HCT116 (cell line): Measurements from ENCODE around the gene ZNF532. TPM values are rescaled to one million over a fixed set of nuclear protein-coding genes. Genes with fewer than 3 reads are reported as not detected.

Source experiments
- ATAC-seq: fragments of 200-7000 bp; cut with Tn5 transposase; 2 replicates; pipeline ENCODE4 v1.9.1; 2020; ENCODE audit warnings: mild to moderate bottlenecking, moderate library complexity
- BruUV-seq: library from RNA; stranded (reverse); fragments of 400-500 nt; replicated peaks from 2 replicates; lab custom pipeline; 2021; lab: Mats Ljungman, UMichigan
- CTCF ChIA-PET: fragments of 300-600 bp; sonication (Branson Sonifier 250); formaldehyde crosslinking; loops from one replicate; lab custom pipeline; 2021; ENCODE audit warnings: antibody characterized with exemption; lab: Charles Lee
- POLR2A ChIA-PET: fragments of 300-600, 350-600 bp; sonication (Branson Sonifier 250); formaldehyde crosslinking; loops from one replicate; lab custom pipeline; 2021; ENCODE audit warnings: antibody characterized with exemption; lab: Charles Lee
- RAD21 ChIA-PET, 2 experiments: fragments of 300-600 bp; sonication (Branson Sonifier 250); formaldehyde crosslinking; loops; one replicate each; lab custom pipeline; 2023; ENCODE audit warnings: low total read pairs in 2 of 2; ENCODE audit not compliant: uncharacterized antibody in 2 of 2, unreplicated experiment in 2 of 2, low non-redundant PET in 1 of 2; lab: Charles Lee
- DNase-seq: peaks from one replicate; pipeline ENCODE4 v3.0.0-alpha.2; 2010; ENCODE audit warnings: low read depth, low spot score
- H2AFZ ChIP-seq: fragments of 200-600 bp; shearing (Covaris generic), sonication (generic); 2 replicates; pipeline ENCODE4 v1.6.1; 2017; ENCODE audit warnings: low read depth, mixed run types, mixed read lengths, antibody characterized with exemption, low read length; ENCODE audit not compliant: poor library complexity, severe bottlenecking
- H3K27ac ChIP-seq: 2 replicates; pipeline ENCODE4 v1.5.1; 2012; ENCODE audit warnings: low read depth, low read length
- H3K27me3 ChIP-seq: fragments of 200-600 bp; sonication (generic); 2 replicates; pipeline ENCODE4 v1.6.1; 2016; ENCODE audit warnings: mixed run types, low read length, mixed read lengths; ENCODE audit not compliant: insufficient read depth
- H3K36me3 ChIP-seq, 2 experiments: fragments of 200-500 bp in 1 of 2; fragments of 200-600 bp in 1 of 2; sonication (Bioruptor generic) in 1 of 2; sonication (generic) in 1 of 2; 2 replicates each; pipeline versions ENCODE4 v1.5.1 to v1.6.1; 2014 to 2016; ENCODE audit warnings: low read length in 2 of 2, inconsistent platforms in 1 of 2, mixed read lengths in 1 of 2, mixed run types in 1 of 2; ENCODE audit not compliant: insufficient read depth in 2 of 2, control insufficient read depth in 1 of 2
- H3K4me1 ChIP-seq, 2 experiments: fragments of 200-600 bp in 1 of 2; sonication (generic) in 1 of 2; 2 replicates each; pipeline versions ENCODE4 v1.5.1 to v1.6.1; 2012 to 2017; ENCODE audit warnings: low read length in 2 of 2, inconsistent platforms in 1 of 2, mild to moderate bottlenecking in 1 of 2, mixed read lengths in 1 of 2, mixed run types in 1 of 2, moderate library complexity in 1 of 2; ENCODE audit not compliant: insufficient read depth in 2 of 2, control insufficient read depth in 1 of 2
- H3K4me2 ChIP-seq: fragments of 200-600 bp; sonication (generic); 2 replicates; pipeline ENCODE4 v1.6.1; 2017; ENCODE audit warnings: mixed run types, low read length, mixed read lengths
- H3K4me3 ChIP-seq, 2 experiments: fragments of 200-600 bp in 1 of 2; sonication (generic) in 1 of 2; replicated peaks in 1 of 2; 2 replicates each; pipeline ENCODE4 v1.5.1; 2011 to 2016; ENCODE audit warnings: low read length in 2 of 2, control low read depth in 1 of 2, low read depth in 1 of 2, mild to moderate bottlenecking in 1 of 2, mixed read lengths in 1 of 2, mixed run types in 1 of 2
- H3K79me2 ChIP-seq: fragments of 200-600 bp; sonication (generic); 2 replicates; pipeline ENCODE4 v1.6.1; 2017; ENCODE audit warnings: mild to moderate bottlenecking, mixed run types, low read length, moderate library complexity, mixed read lengths; ENCODE audit not compliant: insufficient read depth
- H3K9ac ChIP-seq: fragments of 200-600 bp; sonication (generic); 2 replicates; pipeline ENCODE4 v1.6.1; 2016; ENCODE audit warnings: low read length, mixed read lengths
- H3K9me2 ChIP-seq: fragments of 200-600 bp; sonication (generic), shearing (Covaris generic); 2 replicates; pipeline ENCODE4 v1.6.1; 2017; ENCODE audit warnings: mixed run types, mild to moderate bottlenecking, moderate library complexity; ENCODE audit not compliant: insufficient read depth
- H3K9me3 ChIP-seq, 2 experiments: fragments of 200-500 bp in 1 of 2; fragments of 200-600 bp in 1 of 2; sonication (Bioruptor generic) in 1 of 2; sonication (generic) in 1 of 2; 2 replicates each; pipeline ENCODE4 v1.6.1; 2014 to 2017; ENCODE audit warnings: low read length in 2 of 2, mixed read lengths in 2 of 2, inconsistent platforms in 1 of 2, low read depth in 1 of 2, mild to moderate bottlenecking in 1 of 2, mixed run types in 1 of 2, moderate library complexity in 1 of 2; ENCODE audit not compliant: control insufficient read depth in 1 of 2, insufficient read depth in 1 of 2
- H4K20me1 ChIP-seq: fragments of 200-600 bp; sonication (generic), shearing (Covaris generic); 2 replicates; pipeline ENCODE4 v1.6.1; 2017; ENCODE audit warnings: mixed run types, mild to moderate bottlenecking, moderate library complexity; ENCODE audit not compliant: insufficient read depth
- CEBPB ChIP-seq: IDR thresholded peaks from 2 replicates; pipeline ENCODE4 v1.6.1; 2012; ENCODE audit warnings: low read depth
- ELF1 ChIP-seq: IDR thresholded peaks from 2 replicates; pipeline ENCODE4 v1.6.1; 2012; ENCODE audit warnings: low read depth, borderline replicate concordance
- EZH2 ChIP-seq: fragments of 200-600 bp; sonication (generic); IDR thresholded peaks from 2 replicates; pipeline ENCODE4 v1.6.1; 2017; ENCODE audit warnings: antibody characterized with exemption, mixed run types
- MAX ChIP-seq: IDR thresholded peaks from 2 replicates; pipeline ENCODE4 v1.6.1; 2012
- RAD21 ChIP-seq: IDR thresholded peaks from 2 replicates; pipeline ENCODE4 v1.6.1; 2012; ENCODE audit warnings: low read depth, mild to moderate bottlenecking
- intact Hi-C: fragments of 100-400 bp; cut with micrococcal nuclease; formaldehyde crosslinking; loops from 2 replicates; pipeline ENCODE4 v1.10.0; 2022
- total RNA-seq: library from RNA; stranded (reverse); gene quantifications from one replicate; pipeline ENCODE4 v1.2.1, GENCODE V29; 2021; ENCODE audit not compliant: unreplicated experiment
- TF ChIP-seq, protein P1 (sequence below): IDR thresholded peaks from 2 replicates; pipeline ENCODE4 v1.6.1; 2011; ENCODE audit warnings: mild to moderate bottlenecking, low read length, moderate library complexity; ENCODE audit not compliant: insufficient replicate concordance; ENCODE audit errors: extremely low read depth

ZNF532 gene
- total RNA-seq, 1 experiment from 2014 or later, result 11.6 TPM

DNA sequence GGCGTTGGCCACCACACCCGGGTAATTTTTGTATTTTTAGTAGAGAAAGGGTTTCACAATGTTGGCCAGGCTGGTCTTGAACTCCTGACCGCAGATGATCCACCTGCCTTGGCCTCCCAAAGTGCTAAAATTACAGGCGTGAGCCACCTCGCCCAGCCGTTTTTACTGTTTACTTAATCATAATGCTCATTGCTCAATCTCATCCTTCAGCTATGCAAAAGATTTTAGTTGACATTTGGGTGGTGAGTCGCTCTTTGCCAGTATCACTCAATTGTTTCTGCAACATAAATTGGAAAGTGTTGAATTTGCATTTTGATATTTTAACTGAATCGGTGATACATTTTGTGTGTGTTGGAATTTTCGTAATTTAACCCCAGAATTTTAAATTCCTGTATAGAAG, 7.8 kb upstream of the ZNF532 start:
- no TSS peak for BruUV-seq
- ATAC-seq (no peak), DNase-seq (no peak)
- POLR2A ChIA-PET, result no interaction called here
- Histone ChIP-seq H3K4me2 (0 out of 2 replicates have a peak overlapping the region, but pooled peaks have one; percentile 21), H3K79me2 (no peaks in the 10 kb centered on the region), H2AFZ (peak overlapping the region; percentile 54), H3K4me1 (peaks cover 0 to 8% of the 10 kb centered on the region in 2 experiments; a peak in 2 of 4 replicates), H3K27me3 (no peaks in the 10 kb centered on the region), H3K4me3 (no peak overlapping the region), H3K9me3 (no peaks in the 10 kb centered on the region), H3K9me2 (no peaks in the 10 kb centered on the region), H3K9ac (no peak overlapping the region), H3K36me3 (no peaks in the 10 kb centered on the region), H3K27ac (no peak overlapping the region), H4K20me1 (no peaks in the 10 kb centered on the region)
- TF ChIP-seq EZH2 (no peak), CEBPB (peak; percentile 80), RAD21 (no peak), MAX (no peak), ELF1 (no peak)
- intact Hi-C loops, result no loop called here
- CTCF ChIA-PET, result no interaction called here
- RAD21 ChIA-PET, result no interaction called here

DNA sequence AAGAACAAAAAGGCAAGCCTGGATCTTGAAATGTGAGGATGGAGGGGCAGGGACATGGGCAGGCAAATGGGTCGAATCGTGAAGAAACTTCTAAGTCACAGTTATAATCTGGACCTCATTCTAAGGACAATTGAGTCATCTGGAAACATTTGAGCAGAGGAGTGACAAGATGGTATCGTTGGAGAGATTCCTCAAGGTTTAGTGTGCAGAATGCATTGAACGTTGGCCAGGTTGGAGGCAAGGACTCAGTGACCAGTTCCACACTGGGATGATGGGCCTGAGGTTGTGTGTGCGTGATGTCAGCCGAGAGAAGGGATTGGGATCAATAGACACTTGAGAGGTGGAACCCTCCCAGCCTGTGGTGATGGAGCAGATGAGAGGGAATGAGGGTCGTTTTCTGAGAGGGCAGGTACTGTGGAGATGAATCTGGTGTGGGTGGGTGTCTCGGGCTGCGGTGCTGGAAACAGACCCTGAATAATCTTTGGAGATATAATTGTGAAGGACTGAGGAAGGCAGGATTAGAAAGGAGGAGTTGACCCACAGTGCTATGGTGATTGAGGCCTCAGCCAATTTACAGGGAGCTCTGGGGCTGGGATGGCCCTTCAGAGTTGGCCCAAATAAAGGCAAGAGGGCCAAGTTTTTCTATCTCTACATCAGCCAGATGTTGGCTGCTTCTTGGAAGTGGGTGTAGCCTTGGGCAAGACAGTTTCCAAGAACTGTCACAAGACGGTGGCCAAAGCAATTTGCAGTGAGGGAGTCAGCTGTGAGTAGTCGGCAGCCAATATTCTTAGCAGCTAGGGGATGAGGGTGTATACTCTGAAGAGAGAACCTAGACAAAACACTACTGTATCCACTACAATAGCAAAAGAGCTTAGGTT, 5.8 kb upstream of the ZNF532 start:
- H3K27ac ChIP-seq, result no peak overlapping the region
- H2AFZ ChIP-seq, result no peak overlapping the region
- H3K4me3 ChIP-seq, result no peak overlapping the region
- DNase-seq (no peak), ATAC-seq (no peak)
- CTCF ChIA-PET, result no interaction called here
- no peak overlapping the region for H3K9ac ChIP-seq
- H3K27me3 ChIP-seq, result no peaks in the 10 kb centered on the region
- TF ChIP-seq, protein P1, sequence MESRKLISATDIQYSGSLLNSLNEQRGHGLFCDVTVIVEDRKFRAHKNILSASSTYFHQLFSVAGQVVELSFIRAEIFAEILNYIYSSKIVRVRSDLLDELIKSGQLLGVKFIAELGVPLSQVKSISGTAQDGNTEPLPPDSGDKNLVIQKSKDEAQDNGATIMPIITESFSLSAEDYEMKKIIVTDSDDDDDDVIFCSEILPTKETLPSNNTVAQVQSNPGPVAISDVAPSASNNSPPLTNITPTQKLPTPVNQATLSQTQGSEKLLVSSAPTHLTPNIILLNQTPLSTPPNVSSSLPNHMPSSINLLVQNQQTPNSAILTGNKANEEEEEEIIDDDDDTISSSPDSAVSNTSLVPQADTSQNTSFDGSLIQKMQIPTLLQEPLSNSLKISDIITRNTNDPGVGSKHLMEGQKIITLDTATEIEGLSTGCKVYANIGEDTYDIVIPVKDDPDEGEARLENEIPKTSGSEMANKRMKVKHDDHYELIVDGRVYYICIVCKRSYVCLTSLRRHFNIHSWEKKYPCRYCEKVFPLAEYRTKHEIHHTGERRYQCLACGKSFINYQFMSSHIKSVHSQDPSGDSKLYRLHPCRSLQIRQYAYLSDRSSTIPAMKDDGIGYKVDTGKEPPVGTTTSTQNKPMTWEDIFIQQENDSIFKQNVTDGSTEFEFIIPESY, result no peak
- TF ChIP-seq, all 23 proteins: peak for 0
- H3K9me2 ChIP-seq, result no peaks in the 10 kb centered on the region
- intact Hi-C loops, result no loop called here
- POLR2A ChIA-PET, result no interaction called here
- no peaks in the 10 kb centered on the region for H3K9me3 ChIP-seq
- RAD21 ChIA-PET, result no interaction called here
- H3K36me3 ChIP-seq, result no peaks in the 10 kb centered on the region
- no peaks in the 10 kb centered on the region for H3K79me2 ChIP-seq
- no TSS peak for BruUV-seq
- no peak overlapping the region for H3K4me2 ChIP-seq
- H3K4me1 ChIP-seq, result peaks cover 7 to 22% of the 10 kb centered on the region in 2 experiments; a peak in 3 of 4 replicates
- H4K20me1 ChIP-seq, result no peaks in the 10 kb centered on the region
